Measurements from ENCODE around the gene BANP.

- TF ChIP-seq CTCF (IDR thresholded peaks at IDR 0.05; ENCODE audit: borderline replicate concordance, extremely low read depth, low read length, poor library complexity, severe bottlenecking) = no peak
- TF ChIP-seq EZH2 (IDR thresholded peaks at IDR 0.05; ENCODE audit: borderline replicate concordance, low read depth, low read length, severe bottlenecking) = no peak
Observed at GRCh38 chr16:88059701-88060386, 108.6 kb downstream of the BANP start.
